ENCODE data around the gene FN1.

DNA sequence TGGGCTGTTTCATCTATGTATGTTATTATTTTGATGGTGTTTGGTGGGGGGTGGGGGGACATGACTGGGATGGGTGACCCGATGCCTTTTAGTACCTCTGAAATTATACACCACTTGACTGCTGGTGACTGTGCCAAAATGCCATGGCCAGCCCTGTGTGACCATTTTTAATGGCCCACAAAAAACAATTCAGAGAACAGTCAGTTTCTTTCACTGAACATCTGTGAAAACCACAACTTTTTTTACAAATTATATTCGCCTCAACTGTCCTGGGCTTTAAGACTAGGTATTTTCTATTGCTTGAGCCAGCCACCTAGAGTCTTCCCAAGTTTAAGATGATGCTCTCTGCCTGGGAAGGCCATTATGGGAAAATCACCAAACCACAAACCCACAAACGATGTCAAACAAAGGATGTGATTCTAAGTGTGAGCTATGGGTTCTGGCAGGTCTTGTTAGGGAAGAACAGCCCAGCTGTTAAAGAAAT lies 33.9 kb downstream of the FN1 start:
- TF ChIP-seq CTCF (conservative IDR thresholded peaks at IDR 0.05; ENCODE audit: low read depth, low read length) (no peak), EZH2 (IDR thresholded peaks at IDR 0.05; ENCODE audit: borderline replicate concordance, low read depth, low read length, poor library complexity, severe bottlenecking) (no peak)
